Measurements from ENCODE around the gene LRRFIP2.

Gene LRRFIP2

DNA sequence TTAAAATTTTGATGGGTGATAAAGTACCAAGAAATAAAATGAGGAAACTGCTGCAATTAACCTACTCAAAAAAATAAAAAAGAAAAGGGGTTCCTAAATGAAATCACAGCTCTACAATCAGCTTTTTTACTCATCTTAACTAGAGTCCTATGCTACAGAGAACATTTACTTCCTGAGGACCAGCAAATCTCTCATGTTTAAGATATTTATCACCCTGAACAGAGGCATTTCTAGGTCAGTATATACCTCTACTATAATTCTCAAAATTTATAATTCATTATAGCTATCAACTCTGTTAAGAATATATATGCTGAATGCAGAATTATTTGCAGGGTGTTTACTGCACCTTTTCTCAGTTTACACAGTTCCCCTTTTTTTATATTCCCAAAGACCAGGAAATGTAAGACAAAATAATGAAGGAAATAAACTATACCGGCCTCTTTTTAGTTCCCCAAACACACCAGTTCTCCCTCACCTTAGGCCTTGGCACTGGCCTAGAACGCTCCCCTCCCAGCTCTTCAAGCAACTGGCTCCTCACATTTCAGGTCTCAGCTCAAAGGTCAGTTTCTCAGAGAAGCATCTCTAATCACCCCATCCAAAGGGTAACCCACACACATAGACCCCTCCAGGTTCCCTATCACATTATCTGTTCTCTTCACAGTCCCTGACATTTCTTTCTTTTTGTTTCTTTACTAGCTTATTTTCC lies 71.1 kb downstream of the LRRFIP2 start:
- no peaks in the 10 kb centered on the region for H3K36me3 ChIP-seq (ENCODE audit: insufficient read depth, low read length)
- H3K9me3 ChIP-seq (ENCODE audit: control insufficient read depth, insufficient read depth, low read length): no peaks in the 10 kb centered on the region
- H3K4me1 ChIP-seq (ENCODE audit: insufficient read depth, low read length): no peaks in the 10 kb centered on the region
- no peak overlapping the region for H3K9ac ChIP-seq (ENCODE audit: low read depth, low read length)

- peaks cover 9% of the 10 kb centered on the region; the same call in 1 of the 2 replicates for H3K4me1 ChIP-seq (ENCODE audit: insufficient read depth, low read length)
- no peaks in the 10 kb centered on the region for H3K9me3 ChIP-seq (ENCODE audit: control insufficient read depth, insufficient read depth, low read length)
- no peak overlapping the region for H3K9ac ChIP-seq (ENCODE audit: low read depth, low read length)
- no peaks in the 10 kb centered on the region for H3K36me3 ChIP-seq (ENCODE audit: insufficient read depth, low read length)
Measured at GRCh38 chr3:37100411-37100810, 74.0 kb downstream of the LRRFIP2 start.

DNA sequence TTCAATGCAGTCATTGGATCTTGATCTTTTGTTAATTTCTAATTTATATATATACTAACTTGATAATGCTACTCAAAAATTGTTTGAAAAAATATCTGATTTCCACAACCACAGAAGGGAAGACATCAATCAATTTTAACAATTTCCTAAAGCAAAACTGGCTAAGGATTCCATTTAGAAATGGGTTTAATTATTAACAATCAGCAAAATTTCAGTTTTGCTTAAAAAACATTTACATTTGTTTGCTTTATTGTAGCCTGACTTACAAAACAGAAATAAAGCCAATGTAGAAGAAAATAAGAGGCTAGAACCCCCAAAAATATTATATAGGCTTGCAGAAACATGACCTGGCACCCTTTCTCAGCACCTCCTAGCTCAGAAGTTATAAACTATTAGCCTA lies 74.9 kb downstream of the LRRFIP2 start:
- no peaks in the 10 kb centered on the region; the same call in 1 of the 2 replicates for H3K36me3 ChIP-seq (ENCODE audit: insufficient read depth, low read length)
- H3K9ac ChIP-seq (ENCODE audit: low read depth, low read length): no peak overlapping the region
- no peaks in the 10 kb centered on the region for H3K9me3 ChIP-seq (ENCODE audit: control insufficient read depth, insufficient read depth, low read length)
- H3K4me1 ChIP-seq (ENCODE audit: insufficient read depth, low read length): peaks cover 9% of the 10 kb centered on the region; the same call in 1 of the 2 replicates

- H3K4me1 ChIP-seq (ENCODE audit: insufficient read depth, low read length): peaks cover 9% of the 10 kb centered on the region; the same call in 1 of the 2 replicates
- no peaks in the 10 kb centered on the region; the same call in 1 of the 2 replicates for H3K36me3 ChIP-seq (ENCODE audit: insufficient read depth, low read length)
Measured at GRCh38 chr3:37098884-37099283, 75.5 kb downstream of the LRRFIP2 start.

GRCh38 chr3:37097776-37098175 lies 76.6 kb downstream of the LRRFIP2 start:
- Histone ChIP-seq H3K9ac (ENCODE audit: low read depth, low read length) (no peak overlapping the region), H3K9me3 (ENCODE audit: control insufficient read depth, insufficient read depth, low read length) (no peaks in the 10 kb centered on the region), H3K36me3 (ENCODE audit: insufficient read depth, low read length) (no peaks in the 10 kb centered on the region; the same call in 1 of the 2 replicates), H3K4me1 (ENCODE audit: insufficient read depth, low read length) (peaks cover 9% of the 10 kb centered on the region; the same call in 1 of the 2 replicates)

More at GRCh38 chr3:37098884-37099283, 75.5 kb downstream of the LRRFIP2 start:
- no peaks in the 10 kb centered on the region for H3K9me3 ChIP-seq (ENCODE audit: control insufficient read depth, insufficient read depth, low read length)
- H3K9ac ChIP-seq (ENCODE audit: low read depth, low read length): no peak overlapping the region

GRCh38 chr3:37096975-37097374 lies 77.4 kb downstream of the LRRFIP2 start:
- Histone ChIP-seq H3K9me3 (ENCODE audit: control insufficient read depth, insufficient read depth, low read length) (no peaks in the 10 kb centered on the region), H3K36me3 (ENCODE audit: insufficient read depth, low read length) (no peaks in the 10 kb centered on the region; the same call in 1 of the 2 replicates), H3K9ac (ENCODE audit: low read depth, low read length) (no peak overlapping the region), H3K4me1 (ENCODE audit: insufficient read depth, low read length) (peaks cover 9% of the 10 kb centered on the region; the same call in 1 of the 2 replicates)

GRCh38 chr3:37096288-37096687 lies 78.1 kb downstream of the LRRFIP2 start:
- H3K4me1 ChIP-seq (ENCODE audit: insufficient read depth, low read length): peaks cover 9% of the 10 kb centered on the region; the same call in 1 of the 2 replicates
- H3K36me3 ChIP-seq (ENCODE audit: insufficient read depth, low read length): no peaks in the 10 kb centered on the region; the same call in 1 of the 2 replicates
- no peaks in the 10 kb centered on the region for H3K9me3 ChIP-seq (ENCODE audit: control insufficient read depth, insufficient read depth, low read length)
- H3K9ac ChIP-seq (ENCODE audit: low read depth, low read length): no peak overlapping the region

DNA sequence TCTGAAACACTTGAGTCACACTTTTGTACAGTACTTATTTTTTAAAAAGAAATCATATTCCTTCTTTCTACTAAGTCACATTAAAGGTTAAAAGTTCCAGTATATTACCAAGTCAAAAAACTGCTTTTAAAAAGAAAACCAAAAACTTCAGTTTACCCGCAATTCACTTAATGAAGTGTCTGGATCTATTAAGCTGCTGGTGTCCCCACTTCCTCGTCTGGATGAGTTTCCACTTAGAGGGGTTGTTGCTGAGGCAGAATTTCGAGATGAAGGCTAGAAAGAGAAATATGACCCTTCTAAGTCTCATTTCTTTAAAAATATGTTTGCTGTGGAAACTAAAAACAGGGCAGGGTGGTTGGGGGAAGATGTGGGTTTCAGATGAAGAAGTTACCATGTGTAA lies 79.7 kb downstream of the LRRFIP2 start:
- H3K9me3 ChIP-seq (ENCODE audit: control insufficient read depth, insufficient read depth, low read length): no peaks in the 10 kb centered on the region
- no peaks in the 10 kb centered on the region; the same call in 1 of the 2 replicates for H3K36me3 ChIP-seq (ENCODE audit: insufficient read depth, low read length)
- H3K4me1 ChIP-seq (ENCODE audit: insufficient read depth, low read length): peaks cover 9% of the 10 kb centered on the region; the same call in 1 of the 2 replicates
- H3K9ac ChIP-seq (ENCODE audit: low read depth, low read length): no peak overlapping the region

- Histone ChIP-seq H3K9me3 (ENCODE audit: control insufficient read depth, insufficient read depth, low read length) (no peaks in the 10 kb centered on the region), H3K9ac (ENCODE audit: low read depth, low read length) (no peak overlapping the region), H3K36me3 (ENCODE audit: insufficient read depth, low read length) (no peaks in the 10 kb centered on the region; the same call in 1 of the 2 replicates), H3K4me1 (ENCODE audit: insufficient read depth, low read length) (peaks cover 9% of the 10 kb centered on the region; the same call in 1 of the 2 replicates)
Measured at GRCh38 chr3:37093481-37093880, 80.9 kb downstream of the LRRFIP2 start.

GRCh38 chr3:37092484-37092883 lies 81.9 kb downstream of the LRRFIP2 start:
- Histone ChIP-seq H3K9me3 (ENCODE audit: control insufficient read depth, insufficient read depth, low read length) (no peaks in the 10 kb centered on the region), H3K9ac (ENCODE audit: low read depth, low read length) (no peak overlapping the region), H3K4me1 (ENCODE audit: insufficient read depth, low read length) (peaks cover 9% of the 10 kb centered on the region; the same call in 1 of the 2 replicates), H3K36me3 (ENCODE audit: insufficient read depth, low read length) (no peaks in the 10 kb centered on the region; the same call in 1 of the 2 replicates)

- H3K9me3 ChIP-seq (ENCODE audit: control insufficient read depth, insufficient read depth, low read length): no peaks in the 10 kb centered on the region
- no peaks in the 10 kb centered on the region for H3K36me3 ChIP-seq (ENCODE audit: insufficient read depth, low read length)
- H3K9ac ChIP-seq (ENCODE audit: low read depth, low read length): no peak overlapping the region
- no peaks in the 10 kb centered on the region for H3K4me1 ChIP-seq (ENCODE audit: insufficient read depth, low read length)
Measured at GRCh38 chr3:37087870-37088269, 86.5 kb downstream of the LRRFIP2 start.

- Histone ChIP-seq H3K9ac (ENCODE audit: low read depth, low read length) (no peak overlapping the region), H3K36me3 (ENCODE audit: insufficient read depth, low read length) (no peaks in the 10 kb centered on the region), H3K9me3 (ENCODE audit: control insufficient read depth, insufficient read depth, low read length) (no peaks in the 10 kb centered on the region), H3K4me1 (ENCODE audit: insufficient read depth, low read length) (no peaks in the 10 kb centered on the region)
Measured at GRCh38 chr3:37086918-37087317, 87.5 kb downstream of the LRRFIP2 start.

GRCh38 chr3:37082317-37082716 lies 92.1 kb downstream of the LRRFIP2 start:
- Histone ChIP-seq H3K9ac (ENCODE audit: low read depth, low read length) (no peak overlapping the region), H3K9me3 (ENCODE audit: control insufficient read depth, insufficient read depth, low read length) (no peaks in the 10 kb centered on the region), H3K36me3 (ENCODE audit: insufficient read depth, low read length) (no peaks in the 10 kb centered on the region; the same call in 1 of the 2 replicates), H3K4me1 (ENCODE audit: insufficient read depth, low read length) (no peaks in the 10 kb centered on the region)

DNA sequence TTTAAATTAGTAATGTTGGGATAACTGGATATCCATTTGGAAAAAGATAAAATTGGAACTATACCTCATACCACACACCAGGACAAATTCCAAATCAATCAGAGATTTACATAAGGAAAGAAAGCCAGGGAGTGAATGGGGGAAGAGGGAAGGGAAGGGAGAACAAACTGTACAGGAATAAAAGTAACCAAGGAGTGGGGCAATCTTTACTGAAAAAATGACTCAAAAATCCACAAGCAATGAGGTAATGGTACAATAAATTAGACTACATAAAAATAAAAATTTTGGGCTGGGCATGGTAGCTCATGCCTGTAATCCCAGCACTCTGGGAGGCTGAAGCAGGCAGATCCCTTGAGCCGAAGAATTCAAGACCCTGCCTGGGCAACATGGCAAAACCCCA lies 98.4 kb downstream of the LRRFIP2 start:
- H3K36me3 ChIP-seq (ENCODE audit: insufficient read depth, low read length): peaks cover 4% of the 10 kb centered on the region; the same call in 1 of the 2 replicates
- H3K9ac ChIP-seq (ENCODE audit: low read depth, low read length): no peak overlapping the region
- H3K9me3 ChIP-seq (ENCODE audit: control insufficient read depth, insufficient read depth, low read length): no peaks in the 10 kb centered on the region
- no peaks in the 10 kb centered on the region for H3K4me1 ChIP-seq (ENCODE audit: insufficient read depth, low read length)

DNA sequence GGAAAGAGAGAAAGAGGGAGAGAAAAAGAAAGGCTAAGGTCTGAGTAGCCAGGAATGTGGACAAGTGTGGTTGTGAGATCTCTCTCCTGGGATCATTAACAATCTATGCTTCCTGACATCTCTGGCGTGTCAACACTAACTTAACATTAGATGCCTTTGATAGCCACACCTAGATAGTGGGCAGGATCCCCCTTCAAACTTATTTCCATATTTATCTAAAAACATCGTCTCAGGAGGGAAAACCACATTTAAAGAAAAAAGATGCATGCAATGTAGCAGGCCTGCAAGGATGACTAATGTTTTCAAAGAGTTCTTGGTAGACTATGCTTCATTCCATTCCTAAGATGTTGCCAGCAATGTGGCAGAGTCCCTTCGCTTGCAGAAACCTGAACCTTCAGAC lies 100.2 kb downstream of the LRRFIP2 start:
- Histone ChIP-seq H3K9me3 (ENCODE audit: control insufficient read depth, insufficient read depth, low read length) (no peaks in the 10 kb centered on the region), H3K36me3 (ENCODE audit: insufficient read depth, low read length) (peaks cover 4% of the 10 kb centered on the region; the same call in 1 of the 2 replicates), H3K4me1 (ENCODE audit: insufficient read depth, low read length) (no peaks in the 10 kb centered on the region), H3K9ac (ENCODE audit: low read depth, low read length) (no peak overlapping the region)
